RKO (cell line): ENCODE data around the gene C19orf18.

Experiments used
- DNase-seq: peaks from one replicate; pipeline ENCODE4 v3.0.0-alpha.2; 2016; ENCODE audit warnings: low spot score

C19orf18 gene

DNA sequence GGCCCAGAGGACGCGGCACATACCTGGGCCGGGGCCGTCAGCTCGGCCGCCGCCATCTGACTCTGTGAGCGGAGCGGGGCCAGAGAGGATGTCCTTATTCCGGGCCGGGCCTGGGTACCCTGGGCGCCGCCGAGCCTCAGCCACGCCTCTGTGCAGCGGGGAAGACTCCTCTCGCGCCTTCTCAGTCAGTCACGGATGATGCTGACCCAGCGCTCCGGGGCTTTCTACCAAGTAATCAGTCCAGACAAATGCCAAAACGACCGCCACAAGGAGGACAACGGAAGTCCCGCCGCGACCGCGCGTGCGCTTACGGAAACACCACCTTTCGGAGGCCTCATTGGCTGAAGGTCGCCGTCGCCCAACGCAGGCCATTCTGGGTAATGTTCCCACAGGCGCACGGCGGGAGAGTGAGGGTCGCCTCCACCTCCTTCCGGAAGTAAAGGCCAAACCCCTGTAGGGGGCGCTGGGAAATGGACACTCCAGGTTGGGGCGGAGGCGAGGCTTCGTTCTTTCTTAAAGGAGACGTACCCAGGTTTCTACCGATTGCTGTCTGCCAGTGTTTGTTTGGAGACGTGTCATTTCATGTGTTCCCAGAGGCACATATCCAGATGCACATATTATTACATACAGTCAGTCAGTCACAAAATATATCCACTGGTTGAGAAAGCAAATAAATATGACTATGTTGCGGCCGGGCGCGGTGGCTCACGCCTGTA, 26.8 kb downstream of the C19orf18 start, which contains the start of gene ZNF256:
ZNF256 (minus strand) TSS at position 288 of the 716 bp plus-strand sequence; CDS start at position 56, 232 bp downstream.
- no peak for DNase-seq

GRCh38 chr19:57947088-57947418, 27.3 kb downstream of the C19orf18 start:
- no peak for DNase-seq

DNA sequence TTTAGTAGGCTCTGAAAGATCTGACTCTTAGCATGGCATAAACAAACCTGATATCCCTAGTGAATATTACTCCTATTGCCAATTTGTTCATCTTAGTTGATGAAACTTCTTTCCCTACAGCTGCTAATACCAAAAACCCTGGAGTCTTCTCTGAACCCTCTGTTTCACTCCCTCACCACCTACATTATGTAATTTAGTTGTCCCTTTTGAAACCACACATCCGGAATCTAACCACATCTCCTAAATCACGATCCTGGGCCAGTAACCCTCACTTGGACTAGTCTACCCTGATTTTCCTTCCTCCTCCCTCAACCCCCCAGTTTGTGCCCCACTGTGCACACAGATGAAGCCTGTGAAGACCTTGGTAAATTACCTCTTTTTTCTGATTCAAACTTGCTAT, 28.0 kb downstream of the C19orf18 start:
- DNase-seq = no peak

- no peak for DNase-seq
Measured at GRCh38 chr19:57941593-57941992, 32.7 kb downstream of the C19orf18 start.

DNA sequence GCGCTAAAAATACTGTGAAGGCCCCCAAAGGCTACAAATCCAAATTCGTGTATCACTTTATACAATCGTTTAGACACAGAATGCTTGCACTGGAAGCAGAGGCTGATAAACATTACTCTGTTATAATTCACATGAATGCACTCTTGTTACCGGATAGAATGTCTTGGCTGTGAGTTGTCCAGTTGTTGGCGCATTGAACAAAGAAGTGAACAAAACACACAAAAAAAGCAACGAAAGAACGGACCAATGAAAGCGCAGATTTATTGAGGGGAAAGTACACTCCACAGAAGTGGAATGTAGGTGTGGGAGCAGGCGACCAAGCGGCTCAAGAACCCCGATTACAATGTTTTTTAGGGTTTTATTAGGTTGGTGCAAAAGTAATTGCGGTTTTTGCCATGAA, 38.6 kb downstream of the C19orf18 start:
- DNase-seq = no peak

- DNase-seq = no peak
Measured at GRCh38 chr19:57934820-57935665, 39.3 kb downstream of the C19orf18 start, which contains the start of gene ZNF418. Gene ZNF418, minus strand, starts transcription at chr19:57935402. Its CDS starts 1,580 bp downstream, at chr19:57933822.

DNA sequence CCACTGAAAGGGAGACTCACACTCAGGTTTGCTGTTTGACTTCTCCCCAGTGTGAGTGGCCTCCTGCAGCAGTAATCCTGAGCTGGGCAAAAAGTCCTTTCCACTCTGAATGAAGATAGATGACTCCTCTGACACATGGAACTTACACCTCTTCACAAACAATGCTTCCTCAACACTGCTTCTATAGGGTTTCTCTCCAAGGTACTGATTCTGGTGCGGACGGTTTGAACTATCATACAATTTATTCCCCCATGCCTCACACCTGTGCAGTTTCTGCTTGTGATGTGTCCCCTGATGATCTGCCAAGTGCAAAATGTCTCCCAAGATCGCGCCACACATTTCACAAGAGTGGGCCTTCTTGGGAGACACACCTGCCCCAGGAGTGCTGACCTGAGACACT, 46.7 kb downstream of the C19orf18 start:
- DNase-seq = no peak

- DNase-seq = peak; percentile 96
Measured at GRCh38 chr19:57916168-57916995, 58.0 kb downstream of the C19orf18 start, which contains the start of gene ZNF417. Gene ZNF417, minus strand, starts transcription at chr19:57916592. Its CDS starts 181 bp downstream, at chr19:57916411.

DNA sequence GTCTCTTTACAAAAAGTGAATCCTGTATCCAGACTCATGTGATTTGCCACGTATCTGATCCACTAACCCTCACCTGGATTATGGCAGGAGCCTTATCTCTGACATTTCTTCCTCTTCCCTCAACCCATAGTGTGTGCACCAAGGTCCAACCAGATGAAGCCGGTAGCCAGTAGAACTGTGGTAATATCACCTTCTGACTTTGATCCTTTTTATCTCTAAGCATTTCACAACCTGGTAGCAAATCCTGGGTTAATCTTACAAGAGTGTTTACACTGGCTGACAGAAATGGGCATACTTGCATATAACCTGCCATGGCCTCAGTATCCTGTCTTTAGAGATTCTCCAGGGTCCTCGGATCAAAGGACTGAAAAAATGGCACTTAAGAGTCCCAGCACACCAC, 59.8 kb downstream of the C19orf18 start:
- DNase-seq = no peak
